ENCODE measurements around the gene VPS13C. TPM values are rescaled to one million over a fixed set of nuclear protein-coding genes. Genes with fewer than 3 reads are reported as not detected.

Gene VPS13C
- polyA plus RNA-seq, 3 donors: 12.0 to 32.2 (median 18.4) TPM

GRCh38 chr15:61983081-61983480 is 77.2 kb downstream of the VPS13C start:
- no peak for DNase-seq
- H3K4me1 Mint-ChIP-seq: no peaks in the 10 kb centered on the region
- TF ChIP-seq, protein P1, sequence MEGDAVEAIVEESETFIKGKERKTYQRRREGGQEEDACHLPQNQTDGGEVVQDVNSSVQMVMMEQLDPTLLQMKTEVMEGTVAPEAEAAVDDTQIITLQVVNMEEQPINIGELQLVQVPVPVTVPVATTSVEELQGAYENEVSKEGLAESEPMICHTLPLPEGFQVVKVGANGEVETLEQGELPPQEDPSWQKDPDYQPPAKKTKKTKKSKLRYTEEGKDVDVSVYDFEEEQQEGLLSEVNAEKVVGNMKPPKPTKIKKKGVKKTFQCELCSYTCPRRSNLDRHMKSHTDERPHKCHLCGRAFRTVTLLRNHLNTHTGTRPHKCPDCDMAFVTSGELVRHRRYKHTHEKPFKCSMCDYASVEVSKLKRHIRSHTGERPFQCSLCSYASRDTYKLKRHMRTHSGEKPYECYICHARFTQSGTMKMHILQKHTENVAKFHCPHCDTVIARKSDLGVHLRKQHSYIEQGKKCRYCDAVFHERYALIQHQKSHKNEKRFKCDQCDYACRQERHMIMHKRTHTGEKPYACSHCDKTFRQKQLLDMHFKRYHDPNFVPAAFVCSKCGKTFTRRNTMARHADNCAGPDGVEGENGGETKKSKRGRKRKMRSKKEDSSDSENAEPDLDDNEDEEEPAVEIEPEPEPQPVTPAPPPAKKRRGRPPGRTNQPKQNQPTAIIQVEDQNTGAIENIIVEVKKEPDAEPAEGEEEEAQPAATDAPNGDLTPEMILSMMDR (IDR thresholded peaks at IDR 0.05): no peak
- intact Hi-C loops (cut with micrococcal nuclease): no loop called here
- Histone ChIP-seq H3K27ac (ENCODE audit: low read depth in 1 of 2, low read length in 2 of 2) (no peak overlapping the region), H2AFZ (ENCODE audit: insufficient read depth, low read depth, low read length, poor library complexity, severe bottlenecking) (no peak overlapping the region), H3K9ac (ENCODE audit: insufficient read depth, low read length, poor library complexity, severe bottlenecking) (no peak overlapping the region), H3K4me2 (replicated peaks; ENCODE audit: extremely low read depth, low read length, poor library complexity, severe bottlenecking) (no peak overlapping the region), H3K4me3 (replicated peaks in 1 of 3; ENCODE audit: low read depth in 2 of 3, low read length in 3 of 3) (no peak overlapping the region), H4K20me1 (ENCODE audit: insufficient read depth, low read length) (peaks cover 39% of the 10 kb centered on the region), H3K27me3 (ENCODE audit: control insufficient read depth in 2 of 2, insufficient read depth in 2 of 2, low read length in 2 of 2) (no peaks in the 10 kb centered on the region), H3K36me3 (replicated peaks in 1 of 2; ENCODE audit: control insufficient read depth in 1 of 2, insufficient read depth in 2 of 2, low read length in 2 of 2) (peaks cover 78 to 97% of the 10 kb centered on the region in 2 donors), H3K79me2 (ENCODE audit: insufficient read depth, low read length) (no peaks in the 10 kb centered on the region), H3K9me3 (replicated peaks in 1 of 2; ENCODE audit: control insufficient read depth in 1 of 2, insufficient read depth in 1 of 2, low read length in 2 of 2) (no peaks in the 10 kb centered on the region), H3K4me1 (ENCODE audit: control insufficient read depth in 1 of 2, insufficient read depth in 2 of 2, low read length in 2 of 2) (no peaks in the 10 kb centered on the region)
- no peak overlapping the region for H3K4me3 Mint-ChIP-seq
- H3K27me3 Mint-ChIP-seq (ENCODE audit: low read depth in 3 of 3): no peaks in the 10 kb centered on the region
- peaks cover 0 to 2% (median 0%) of the 10 kb centered on the region in 7 donors for H3K9me3 Mint-ChIP-seq
- peaks cover 70 to 87% of the 10 kb centered on the region in 2 donors for H3K36me3 Mint-ChIP-seq
- H3K27ac Mint-ChIP-seq: no peak overlapping the region
- WGBS (ENCODE audit: insufficient coverage): no CpG with 5 or more reads among the region's 3 CpGs

- Histone ChIP-seq H3K4me3 (replicated peaks in 1 of 3; ENCODE audit: low read depth in 2 of 3, low read length in 3 of 3) (no peak overlapping the region), H4K20me1 (ENCODE audit: insufficient read depth, low read length) (peaks cover 3% of the 10 kb centered on the region), H3K4me2 (replicated peaks; ENCODE audit: extremely low read depth, low read length, poor library complexity, severe bottlenecking) (no peak overlapping the region), H3K9me3 (replicated peaks in 1 of 2; ENCODE audit: control insufficient read depth in 1 of 2, insufficient read depth in 1 of 2, low read length in 2 of 2) (no peaks in the 10 kb centered on the region), H3K9ac (ENCODE audit: insufficient read depth, low read length, poor library complexity, severe bottlenecking) (no peak overlapping the region), H3K27ac (ENCODE audit: low read depth in 1 of 2, low read length in 2 of 2) (no peak overlapping the region), H3K27me3 (ENCODE audit: control insufficient read depth in 2 of 2, insufficient read depth in 2 of 2, low read length in 2 of 2) (no peaks in the 10 kb centered on the region), H3K36me3 (replicated peaks in 1 of 2; ENCODE audit: control insufficient read depth in 1 of 2, insufficient read depth in 2 of 2, low read length in 2 of 2) (peaks cover 79 to 98% of the 10 kb centered on the region in 2 donors), H3K79me2 (ENCODE audit: insufficient read depth, low read length) (no peaks in the 10 kb centered on the region), H2AFZ (ENCODE audit: insufficient read depth, low read depth, low read length, poor library complexity, severe bottlenecking) (no peak overlapping the region), H3K4me1 (ENCODE audit: control insufficient read depth in 1 of 2, insufficient read depth in 2 of 2, low read length in 2 of 2) (no peaks in the 10 kb centered on the region)
- intact Hi-C loops (cut with micrococcal nuclease): no loop called here
- TF ChIP-seq, protein P1 (IDR thresholded peaks at IDR 0.05): no peak
- WGBS (ENCODE audit: insufficient coverage): no CpG with 5 or more reads among the region's 3 CpGs
- no peak for DNase-seq
- peaks cover 13% of the 10 kb centered on the region for H3K4me1 Mint-ChIP-seq
- no peak overlapping the region for H3K27ac Mint-ChIP-seq
- no peaks in the 10 kb centered on the region for H3K27me3 Mint-ChIP-seq (ENCODE audit: low read depth in 3 of 3)
- H3K36me3 Mint-ChIP-seq: peaks cover 55 to 68% of the 10 kb centered on the region in 2 donors
- H3K9me3 Mint-ChIP-seq: no peaks in the 10 kb centered on the region
- H3K4me3 Mint-ChIP-seq: no peak overlapping the region
Observed at GRCh38 chr15:61978225-61978624, 82.0 kb downstream of the VPS13C start.

Data from CD14-positive monocyte (primary cell).